Left lung (tissue), 10 donors: ENCODE data around the gene RIC8A. TPM values are rescaled to one million over a fixed set of nuclear protein-coding genes. Genes with fewer than 3 reads are reported as not detected.

Experiments
- ATAC-seq: fragments of 200-7000 bp; cut with Tn5 transposase; one replicate; pipeline ENCODE4 v1.9.1; 2020; ENCODE audit warnings: moderate library complexity
- DNase-seq, 4 donors: peaks; one replicate each; pipeline ENCODE4 v3.0.0-alpha.2; 2013 to 2020
- H3K27ac ChIP-seq, 2 donors: fragments of 200-600 bp; sonication (generic) in 1 of 2; one replicate each; pipeline versions ENCODE4 v1.5.0 to v1.8.0; 2020 to 2021
- H3K27me3 ChIP-seq, 2 donors: fragments of 200-600 bp; sonication (generic) in 1 of 2; one replicate each; pipeline versions ENCODE4 v1.5.0 to v1.8.0; 2020 to 2021
- H3K36me3 ChIP-seq, 2 donors: fragments of 200-600 bp; sonication (generic) in 1 of 2; one replicate each; pipeline versions ENCODE4 v1.5.0 to v1.8.0; 2020 to 2021
- H3K4me1 ChIP-seq, 2 donors: fragments of 200-600 bp; one replicate each; pipeline ENCODE4 v1.8.0; 2021
- H3K4me3 ChIP-seq, 2 donors: fragments of 200-600 bp; sonication (generic) in 1 of 2; one replicate each; pipeline versions ENCODE4 v1.5.0 to v1.8.0; 2020 to 2021; ENCODE audit warnings: mild to moderate bottlenecking in 1 of 2
- H3K9me3 ChIP-seq, 2 donors: fragments of 200-600 bp; sonication (generic) in 1 of 2; one replicate each; pipeline versions ENCODE4 v1.5.0 to v1.8.0; 2020 to 2021
- intact Hi-C, 2 donors: fragments of 100-400 bp; cut with DNase I; formaldehyde crosslinking; loops; one replicate each; pipeline versions ENCODE4 v1.11.2 to v1.14.2; 2022
- polyA plus RNA-seq, 6 donors: library from polyadenylated mRNA; unstranded; fragments of 120-200 nt; gene quantifications; one replicate each; pipeline ENCODE4 v1.2.1, GENCODE V29; 2013; ENCODE audit not compliant: insufficient read length in 6 of 6
- total RNA-seq, 2 donors: library from RNA; stranded (reverse); fragmentation: NEBNext Ultra II Directional; extraction: Animal tissue kit (Norgen Biotek cat#: 25700); gene quantifications; one replicate each; pipeline ENCODE4 v1.2.1, GENCODE V29; 2021
- TF ChIP-seq, protein P1 (sequence below), 2 donors: fragments of 200-600 bp; sonication (generic) in 1 of 2; IDR thresholded peaks; one replicate each; pipeline versions ENCODE4 v1.5.0 to v1.8.0; 2021; ENCODE audit warnings: antibody characterized with exemption in 2 of 2
- donor health status: DM: no; HTN: yes; CAD: no.
- donor health status: DM: no; HTN: no; CAD: no.

RIC8A gene
- total and polyA plus RNA-seq, 8 donors, result 74.4 to 117 (median 80.4) TPM

DNA sequence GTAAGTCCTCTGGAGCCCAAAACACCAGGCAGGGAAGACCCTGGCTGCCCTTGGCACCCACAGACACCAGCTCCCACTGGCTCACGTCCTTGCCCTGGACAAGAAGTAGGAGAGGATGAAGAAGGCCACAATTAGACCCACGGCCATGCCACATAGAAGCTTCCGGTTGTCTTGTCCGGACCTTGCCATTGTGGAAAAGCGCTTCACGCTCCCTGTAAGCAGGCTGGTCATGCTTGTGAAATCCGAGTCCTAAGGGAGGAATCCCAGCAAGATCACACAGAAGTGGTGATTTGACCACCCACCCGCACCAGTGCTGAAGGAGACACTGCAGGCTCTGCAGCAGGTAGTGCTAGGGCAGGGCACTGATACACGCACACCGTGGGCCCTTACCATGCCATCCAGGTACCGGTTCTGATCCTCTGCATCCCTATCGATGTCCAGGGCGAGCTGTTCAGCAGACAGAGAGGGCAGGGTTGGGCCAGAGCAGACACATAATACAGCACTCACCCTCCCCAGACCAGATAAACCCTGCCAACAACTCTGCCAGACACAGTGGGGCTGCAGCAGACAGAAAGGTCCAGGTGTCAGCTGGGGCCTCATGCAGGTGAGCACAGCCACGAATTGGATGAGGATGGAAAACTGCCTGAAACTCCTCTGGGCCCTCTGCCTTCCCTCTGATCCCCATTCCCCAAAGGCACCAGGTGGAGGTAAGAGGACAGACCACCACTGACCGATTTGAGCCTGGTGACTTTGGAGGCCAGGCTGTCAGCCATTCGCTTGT is 2.1 kb upstream of the RIC8A start:
- no peaks in the 10 kb centered on the region for H3K9me3 ChIP-seq
- TF ChIP-seq, protein P1, sequence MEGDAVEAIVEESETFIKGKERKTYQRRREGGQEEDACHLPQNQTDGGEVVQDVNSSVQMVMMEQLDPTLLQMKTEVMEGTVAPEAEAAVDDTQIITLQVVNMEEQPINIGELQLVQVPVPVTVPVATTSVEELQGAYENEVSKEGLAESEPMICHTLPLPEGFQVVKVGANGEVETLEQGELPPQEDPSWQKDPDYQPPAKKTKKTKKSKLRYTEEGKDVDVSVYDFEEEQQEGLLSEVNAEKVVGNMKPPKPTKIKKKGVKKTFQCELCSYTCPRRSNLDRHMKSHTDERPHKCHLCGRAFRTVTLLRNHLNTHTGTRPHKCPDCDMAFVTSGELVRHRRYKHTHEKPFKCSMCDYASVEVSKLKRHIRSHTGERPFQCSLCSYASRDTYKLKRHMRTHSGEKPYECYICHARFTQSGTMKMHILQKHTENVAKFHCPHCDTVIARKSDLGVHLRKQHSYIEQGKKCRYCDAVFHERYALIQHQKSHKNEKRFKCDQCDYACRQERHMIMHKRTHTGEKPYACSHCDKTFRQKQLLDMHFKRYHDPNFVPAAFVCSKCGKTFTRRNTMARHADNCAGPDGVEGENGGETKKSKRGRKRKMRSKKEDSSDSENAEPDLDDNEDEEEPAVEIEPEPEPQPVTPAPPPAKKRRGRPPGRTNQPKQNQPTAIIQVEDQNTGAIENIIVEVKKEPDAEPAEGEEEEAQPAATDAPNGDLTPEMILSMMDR (IDR thresholded peaks at IDR 0.05), result no peak
- no peaks in the 10 kb centered on the region for H3K27me3 ChIP-seq
- intact Hi-C loops, result no loop called here
- peak overlapping the region in 1 of 2 donors; percentile 97 for H3K4me3 ChIP-seq
- H3K36me3 ChIP-seq, result peaks cover 0 to 53% of the 10 kb centered on the region in 2 donors
- no peak overlapping the region for H3K27ac ChIP-seq
- DNase-seq (no peak), ATAC-seq (no peak)
- H3K4me1 ChIP-seq, result peaks cover 23 to 71% of the 10 kb centered on the region in 2 donors

DNA sequence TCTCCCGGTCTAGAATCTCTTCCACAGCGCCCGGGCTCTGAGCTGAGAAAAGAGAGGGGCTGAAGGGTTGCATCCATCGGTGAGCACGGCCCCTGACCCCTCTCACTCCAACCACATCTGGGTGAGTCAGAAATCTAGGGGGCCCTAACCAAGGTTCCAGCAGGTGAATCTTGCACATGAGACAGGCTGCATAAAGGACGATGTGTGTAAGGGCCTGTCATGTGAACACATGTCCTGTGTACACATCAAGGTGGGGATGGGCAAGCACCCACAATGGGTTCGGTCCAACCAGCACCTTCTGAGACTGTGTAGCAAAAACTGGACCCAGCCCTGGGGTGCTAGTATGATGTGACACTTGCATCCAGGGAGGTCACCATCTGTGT is 1.5 kb upstream of the RIC8A start:
- ATAC-seq (no peak), DNase-seq (no peak)
- Histone ChIP-seq H3K4me1 (peaks cover 25 to 77% of the 10 kb centered on the region in 2 donors), H3K9me3 (no peaks in the 10 kb centered on the region), H3K27me3 (no peaks in the 10 kb centered on the region), H3K27ac (peak overlapping the region in 1 of 2 donors; percentile 99), H3K4me3 (peak overlapping the region; percentile 97 to 100), H3K36me3 (peaks cover 0 to 53% of the 10 kb centered on the region in 2 donors)
- intact Hi-C loops, result no loop called here
- TF ChIP-seq, protein P1 (IDR thresholded peaks at IDR 0.05), result no peak

DNA sequence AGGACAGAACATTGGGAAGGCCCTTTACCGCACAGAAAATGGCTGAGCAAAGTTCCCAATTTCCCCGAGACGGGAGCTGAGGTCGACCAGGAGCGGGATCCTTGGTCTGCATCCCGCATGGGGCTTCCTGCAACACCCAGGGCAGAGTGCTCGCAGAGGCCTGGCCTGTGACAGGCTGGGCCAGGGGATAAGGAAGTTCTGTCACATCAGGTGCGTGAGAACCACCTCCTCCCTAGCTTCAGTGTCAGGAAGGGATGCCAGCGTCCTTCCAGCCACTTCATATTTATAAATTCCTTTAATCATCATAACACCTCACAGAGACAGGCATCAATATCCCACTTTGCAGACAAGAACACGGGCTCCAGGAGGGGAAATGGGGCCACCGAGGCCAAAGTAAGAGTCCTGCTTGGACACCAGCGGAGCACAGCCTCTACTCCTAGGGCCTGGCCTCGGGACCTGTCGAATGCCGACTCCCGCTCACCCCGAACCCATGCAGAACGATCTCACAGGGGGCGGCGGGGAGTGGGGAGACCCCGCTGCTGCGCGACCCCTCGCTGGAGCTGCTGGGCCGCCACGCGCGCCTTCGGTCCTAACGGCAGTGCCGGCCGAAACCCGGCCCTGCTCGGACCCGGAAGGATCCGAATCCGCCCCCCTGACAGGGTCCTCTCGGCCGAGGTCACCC is 841 bp upstream of the RIC8A start:
- DNase-seq, result peak in 1 of 4 donors; percentile 10
- intact Hi-C loops, result no loop called here

DNA sequence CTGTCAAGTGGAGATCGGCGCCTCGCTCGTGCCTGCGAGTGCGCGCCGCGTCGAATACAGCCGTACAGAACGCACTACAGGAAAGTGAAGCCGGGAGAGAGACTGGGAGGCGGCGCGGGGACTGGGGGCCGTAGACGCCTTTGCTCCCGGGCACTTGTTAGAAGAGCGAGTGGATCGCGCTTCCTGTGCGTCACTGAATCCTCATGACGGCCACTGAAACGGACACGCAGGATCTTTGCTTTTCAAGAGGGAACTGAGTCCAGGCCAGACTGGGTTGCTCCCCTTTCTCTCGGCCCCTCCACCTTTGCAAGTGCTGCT is 314 bp downstream of the RIC8A start:
- Histone ChIP-seq H3K4me1 (peaks cover 25 to 66% of the 10 kb centered on the region in 2 donors), H3K27me3 (no peaks in the 10 kb centered on the region), H3K9me3 (no peaks in the 10 kb centered on the region), H3K4me3 (peak overlapping the region; percentile 97 to 100), H3K36me3 (peaks cover 0 to 63% of the 10 kb centered on the region in 2 donors), H3K27ac (peak overlapping the region; percentile 99 to 100)
- TF ChIP-seq, protein P1 (IDR thresholded peaks at IDR 0.05), result no peak
- intact Hi-C loops, result no loop called here
- DNase-seq (peak in 2 of 4 donors; percentile 60 to 88), ATAC-seq (peak; percentile 18)

More for the DNA sequence above, 841 bp upstream of the RIC8A start:
- Histone ChIP-seq H3K27ac (peak overlapping the region; percentile 99 to 100), H3K27me3 (no peaks in the 10 kb centered on the region), H3K9me3 (no peaks in the 10 kb centered on the region), H3K4me1 (peaks cover 25 to 75% of the 10 kb centered on the region in 2 donors), H3K4me3 (peak overlapping the region; percentile 97 to 100), H3K36me3 (peaks cover 0 to 54% of the 10 kb centered on the region in 2 donors)
- peak; percentile 12 for ATAC-seq
- TF ChIP-seq, protein P1 (IDR thresholded peaks at IDR 0.05), result no peak
